AG20443 (cell line): ENCODE results near the gene MYBL2.

Experiments
- DNase-seq: peaks from one replicate; pipeline ENCODE4 v3.0.0; 2012; ENCODE audit warnings: low spot score, mixed read lengths

MYBL2 gene

GRCh38 chr20:43723186-43723585, 56.3 kb downstream of the MYBL2 start:
- DNase-seq = no peak

- no peak for DNase-seq
Measured at GRCh38 chr20:43723735-43724134, 56.8 kb downstream of the MYBL2 start.

GRCh38 chr20:43724383-43724782, 57.5 kb downstream of the MYBL2 start:
- no peak for DNase-seq

GRCh38 chr20:43725666-43726065, 58.8 kb downstream of the MYBL2 start:
- no peak for DNase-seq

- DNase-seq = no peak
Measured at GRCh38 chr20:43726333-43726732, 59.4 kb downstream of the MYBL2 start.

- DNase-seq = no peak
Measured at GRCh38 chr20:43726811-43727338, 60.0 kb downstream of the MYBL2 start, which contains the start of gene GTSF1L. GTSF1L (minus strand) TSS chr20:43727002; CDS start chr20:43726694, 308 bp downstream.

- DNase-seq = no peak
Measured at GRCh38 chr20:43727980-43728590, 61.2 kb downstream of the MYBL2 start.

- no peak for DNase-seq
Measured at GRCh38 chr20:43728686-43729255, 61.9 kb downstream of the MYBL2 start.

- DNase-seq = peak; percentile 45
Measured at GRCh38 chr20:43731469-43731868, 64.6 kb downstream of the MYBL2 start.

GRCh38 chr20:43731927-43732326, 65.0 kb downstream of the MYBL2 start:
- no peak for DNase-seq

- DNase-seq = no peak
Measured at GRCh38 chr20:43736588-43737158, 69.8 kb downstream of the MYBL2 start.

GRCh38 chr20:43737925-43738324, 71.0 kb downstream of the MYBL2 start:
- no peak for DNase-seq

- no peak for DNase-seq
Measured at GRCh38 chr20:43739148-43739749, 72.3 kb downstream of the MYBL2 start.

GRCh38 chr20:43740642-43741041, 73.7 kb downstream of the MYBL2 start:
- DNase-seq = no peak

GRCh38 chr20:43744151-43744611, 77.3 kb downstream of the MYBL2 start:
- peak; percentile 35 for DNase-seq

GRCh38 chr20:43744966-43745730, 78.2 kb downstream of the MYBL2 start:
- no peak for DNase-seq

- DNase-seq = no peak
Measured at GRCh38 chr20:43746344-43747137, 79.6 kb downstream of the MYBL2 start.

GRCh38 chr20:43748274-43748673, 81.4 kb downstream of the MYBL2 start:
- no peak for DNase-seq

GRCh38 chr20:43749734-43750294, 82.9 kb downstream of the MYBL2 start:
- DNase-seq = peak; percentile 90

- DNase-seq = no peak
Measured at GRCh38 chr20:43750774-43751166, 83.9 kb downstream of the MYBL2 start.
